Muscle of arm (tissue), 12 donors: Measurements from ENCODE around the gene EREG. TPM values are rescaled to one million over a fixed set of nuclear protein-coding genes. Genes with fewer than 3 reads are reported as not detected.
"Not testable (repeated sequence)": the region's sequence is repeated elsewhere in the genome, so short reads cannot be mapped to it uniquely, and the experiment has no call there.

ENCODE experiments used
- DNase-seq: peaks from one replicate; pipeline ENCODE4 v3.0.0-alpha.2; 2013
- polyA plus RNA-seq, 12 donors: library from polyadenylated mRNA; unstranded; fragments of 120-200 nt; gene quantifications; one replicate each; pipeline ENCODE4 v1.2.1, GENCODE V29; 2013; ENCODE audit not compliant: insufficient read length in 12 of 12

Gene EREG
- polyA plus RNA-seq, 12 donors: 0.04 to 0.49 (median 0.19) TPM; not detected in 3

DNA sequence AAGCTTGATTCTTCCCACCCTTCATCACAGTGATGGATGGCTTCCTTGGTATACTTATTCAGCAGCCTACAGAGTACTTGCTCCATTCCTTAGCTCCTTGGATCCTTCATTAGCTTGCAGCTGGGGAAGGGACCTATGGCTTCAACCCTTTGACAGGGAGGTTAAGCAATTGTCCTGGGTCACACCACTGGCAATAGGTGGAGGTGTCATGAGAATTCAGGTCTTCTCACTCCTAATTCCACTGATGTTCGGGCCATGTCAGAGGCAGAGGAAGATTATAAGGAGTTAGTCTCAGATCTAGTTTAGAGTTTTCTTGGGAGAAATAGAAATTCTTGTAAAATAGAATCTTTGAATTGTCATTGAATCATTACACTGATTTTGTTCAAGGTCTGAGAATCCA, 24.5 kb downstream of the EREG start:
- DNase-seq: no peak

DNA sequence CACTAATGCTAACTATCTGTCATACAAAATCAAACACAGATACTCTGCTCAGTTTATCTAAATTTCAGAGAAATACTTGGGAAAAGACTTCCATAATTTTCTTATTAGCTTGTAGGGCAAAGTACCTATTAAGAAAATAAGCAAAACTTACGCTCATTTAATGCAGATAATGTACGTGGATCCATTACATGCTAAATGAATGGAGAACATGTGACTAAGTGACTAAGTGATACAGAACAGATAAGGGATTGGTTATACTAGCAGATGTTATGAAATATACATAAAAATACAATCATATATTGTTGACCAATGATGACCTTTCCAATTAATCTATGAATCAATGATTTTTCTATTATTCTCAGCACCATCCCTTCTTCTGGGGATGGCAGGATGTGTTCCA, 25.7 kb downstream of the EREG start:
- no peak for DNase-seq

DNA sequence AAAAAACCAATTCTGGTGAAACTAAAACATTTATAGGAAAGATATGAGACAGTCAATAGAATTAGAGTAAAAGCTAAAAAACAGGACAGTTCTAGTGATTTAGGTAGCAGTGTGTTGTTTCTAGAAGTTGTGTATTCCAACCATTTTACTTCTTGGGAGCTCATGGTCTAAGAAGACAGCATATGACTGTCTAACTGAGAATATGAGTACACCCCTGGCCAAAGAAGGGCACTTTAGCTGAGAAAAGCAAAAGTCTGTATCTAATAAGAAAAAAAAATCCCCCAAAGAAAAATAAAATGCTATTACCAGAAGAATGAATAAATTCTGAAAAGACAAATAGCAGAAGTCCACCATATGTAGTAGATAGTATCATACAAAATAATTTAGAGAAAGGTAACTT, 26.4 kb downstream of the EREG start:
- DNase-seq: no peak

DNA sequence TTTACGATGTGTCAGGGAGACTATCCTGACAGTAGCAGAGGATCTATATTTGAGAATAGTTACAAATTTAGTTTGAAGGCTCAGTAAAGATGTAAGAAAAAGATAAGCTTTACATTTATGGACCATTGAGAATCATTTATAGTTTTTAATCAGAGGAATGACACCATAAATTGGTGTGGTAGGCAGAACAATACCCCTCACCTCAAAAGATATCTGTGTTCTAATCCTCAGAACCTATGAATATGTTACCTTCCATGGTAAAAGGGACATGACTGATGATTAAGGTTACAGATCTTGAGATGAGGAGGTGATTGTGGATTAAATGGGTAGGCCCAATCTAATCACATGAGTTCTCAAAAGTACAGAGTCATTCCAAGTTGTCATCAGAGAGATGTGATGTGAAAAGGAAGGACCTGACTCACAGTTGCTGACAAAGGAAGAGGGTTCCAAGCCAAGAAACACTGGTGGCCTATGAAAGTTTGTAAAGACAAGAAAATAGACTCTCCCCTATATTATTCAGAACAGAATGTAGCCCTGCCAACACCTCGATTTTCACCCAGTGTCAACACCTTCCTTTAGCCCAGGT, 27.0 kb downstream of the EREG start:
- no peak for DNase-seq

DNA sequence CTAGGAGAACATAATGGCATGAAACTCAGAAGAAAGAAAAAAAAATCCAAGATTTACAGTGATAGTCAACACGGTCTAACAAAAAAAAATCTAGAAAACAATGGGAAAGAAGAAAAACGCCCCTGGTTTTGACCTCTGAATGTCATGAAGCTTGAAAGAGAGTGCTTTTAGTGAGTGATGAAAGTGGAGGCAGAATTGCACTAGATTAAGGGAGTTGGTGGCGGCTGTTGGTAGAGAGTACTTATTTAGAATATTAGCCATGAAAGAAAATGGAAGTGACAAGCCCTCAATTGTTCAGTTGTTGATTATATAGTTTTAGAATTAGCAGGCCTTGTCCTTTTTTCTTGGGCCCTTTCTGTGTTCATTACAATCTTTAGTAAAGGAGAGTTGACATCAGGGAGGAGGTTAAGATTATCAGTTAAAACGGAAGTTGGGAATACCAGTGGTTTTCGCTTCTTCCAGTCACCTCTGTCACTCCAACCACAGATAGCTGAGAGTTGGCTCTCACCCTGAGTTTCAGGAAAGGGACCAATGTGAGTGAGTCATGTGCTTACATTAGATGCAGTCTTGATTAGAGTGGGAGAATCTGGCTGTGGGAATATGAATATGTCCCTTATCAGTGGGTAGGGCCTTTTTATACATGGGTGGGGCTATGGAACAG, 29.7 kb downstream of the EREG start:
- DNase-seq: no peak

DNA sequence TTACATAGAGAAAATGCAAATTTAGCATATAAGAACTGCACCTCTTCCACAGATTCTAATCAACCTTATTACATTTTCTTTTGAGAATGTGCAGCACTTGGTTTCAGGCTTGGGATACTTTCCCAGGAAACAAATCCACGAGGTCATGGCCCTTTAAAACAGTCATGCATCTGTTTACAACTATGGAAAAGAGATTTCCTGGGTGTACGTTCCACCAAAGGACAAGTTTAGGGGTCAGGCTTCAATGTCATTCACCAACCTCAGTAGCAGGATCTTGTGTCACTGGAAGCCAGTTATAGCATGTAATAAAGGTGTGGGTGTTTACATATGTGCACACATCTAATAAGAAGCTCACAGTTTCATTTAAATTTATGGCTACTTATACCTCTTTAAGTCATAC, 30.7 kb downstream of the EREG start:
- DNase-seq: no peak

DNA sequence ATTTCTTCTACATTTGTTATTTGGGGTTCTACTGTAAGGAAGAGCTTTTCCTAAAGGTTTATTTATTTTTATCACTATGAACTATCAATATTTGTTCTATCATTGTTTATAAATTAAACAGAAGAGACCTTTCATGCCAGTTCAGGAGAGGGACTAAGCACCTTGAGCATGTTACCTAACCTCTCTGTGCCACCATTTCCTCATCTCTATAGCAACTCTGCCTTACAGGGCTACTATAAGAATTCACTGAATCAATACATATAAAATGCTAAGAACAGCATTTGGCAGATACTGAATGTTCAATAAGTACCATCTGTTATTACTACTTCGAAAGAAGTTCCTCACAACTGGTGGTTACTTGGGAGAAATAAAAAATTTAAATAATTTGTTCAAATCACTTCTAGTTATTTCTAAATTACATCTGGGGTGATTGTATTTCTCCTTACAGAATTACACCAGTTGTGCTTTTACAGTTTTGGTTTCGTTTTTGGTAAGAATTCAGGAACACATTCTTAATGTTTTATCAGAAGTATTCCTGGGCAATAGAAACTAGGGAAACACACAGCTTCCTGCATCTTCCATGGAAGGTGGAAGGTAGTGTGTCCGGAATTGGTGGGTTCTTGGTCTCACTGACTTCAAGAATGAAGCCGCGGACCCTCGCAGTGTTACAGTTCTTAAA, 32.9 kb downstream of the EREG start:
- DNase-seq: no peak

DNA sequence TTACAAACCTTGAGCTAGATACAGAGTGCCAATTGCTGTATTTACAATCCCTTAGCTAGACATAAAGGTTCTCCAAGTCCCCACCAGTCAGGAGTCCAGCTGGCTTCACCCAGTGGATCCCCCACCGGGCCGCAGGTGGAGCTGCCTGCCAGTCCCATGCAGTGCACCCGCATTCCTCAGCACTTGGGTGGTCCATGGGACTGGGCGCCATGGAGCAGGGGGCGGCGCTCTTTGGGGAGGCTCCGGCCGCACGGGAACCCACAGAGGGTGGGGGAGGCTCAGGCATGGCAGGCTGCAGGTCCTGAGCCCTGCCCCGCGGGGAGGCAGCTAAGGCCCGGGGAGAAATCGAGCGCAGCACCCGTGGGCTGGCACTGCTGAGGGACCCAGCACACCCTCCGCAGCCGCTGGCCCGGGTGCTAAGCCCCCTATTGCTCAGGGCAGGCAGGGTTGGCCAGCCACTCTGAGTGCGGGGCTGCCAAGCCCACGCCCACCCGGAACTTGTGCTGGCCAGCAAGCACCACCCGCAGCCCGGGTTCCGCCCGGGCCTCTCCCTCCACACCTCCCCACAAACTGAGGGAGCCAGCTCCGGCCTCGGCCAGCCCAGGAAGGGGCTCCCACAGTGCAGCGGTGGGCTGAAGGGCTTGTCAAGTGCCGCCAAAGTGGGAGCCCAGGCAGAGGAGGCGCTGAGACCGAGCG, 34.1 kb downstream of the EREG start:
- DNase-seq: not testable (repeated sequence)

DNA sequence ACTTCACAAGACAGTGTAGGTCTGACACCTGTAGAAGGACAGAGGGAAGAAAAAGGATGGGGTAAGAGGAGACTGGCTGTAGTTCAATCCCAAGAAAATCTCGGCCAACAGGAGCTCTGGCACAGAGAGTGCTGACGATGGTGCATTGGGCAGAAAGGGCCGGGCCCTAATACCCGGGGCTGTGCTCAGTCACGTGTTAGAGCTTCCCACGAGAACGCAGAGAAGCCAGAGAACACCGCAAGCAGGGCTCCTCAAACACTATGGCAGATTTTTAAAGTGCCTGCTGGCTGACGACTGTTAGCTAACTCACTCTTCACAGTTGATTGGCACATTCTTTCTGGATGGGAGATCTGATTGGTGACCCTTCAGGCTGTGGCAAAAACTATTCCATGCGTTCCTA, 35.5 kb downstream of the EREG start:
- no peak for DNase-seq

DNA sequence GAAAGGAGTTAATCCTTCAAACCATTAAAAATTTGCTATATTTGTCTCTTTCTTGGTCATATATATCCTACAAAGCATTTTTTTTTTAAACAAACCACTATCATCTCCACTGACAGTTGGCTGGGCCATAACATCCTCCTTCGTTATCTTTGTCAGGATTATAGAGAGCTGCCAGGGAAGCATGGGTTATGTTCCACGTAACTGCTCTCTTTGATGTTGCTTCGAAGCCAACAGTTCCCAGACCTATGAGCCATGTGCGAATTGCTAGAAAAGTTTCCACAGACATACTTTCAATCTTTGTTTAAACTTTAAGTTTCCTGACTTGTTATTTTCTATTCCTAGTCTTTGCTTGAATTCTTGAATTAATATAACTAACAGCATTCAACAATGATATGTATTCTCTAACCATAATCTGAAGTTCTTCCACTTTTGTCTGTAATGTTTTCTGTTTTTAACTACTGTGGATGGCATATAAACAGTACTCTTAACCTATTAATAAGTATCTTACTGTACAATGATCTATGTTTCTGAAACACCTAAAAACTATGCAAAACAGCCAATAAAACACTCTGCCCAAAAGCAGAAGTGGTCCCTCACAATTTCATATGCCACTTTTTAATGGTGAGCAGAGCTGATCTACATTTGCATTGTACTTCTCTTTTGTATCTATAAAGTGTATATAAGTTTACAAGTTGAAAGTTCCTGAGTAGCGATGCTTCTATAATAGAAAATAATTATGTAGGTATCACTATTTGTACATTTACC, 37.9 kb downstream of the EREG start:
- no peak for DNase-seq

DNA sequence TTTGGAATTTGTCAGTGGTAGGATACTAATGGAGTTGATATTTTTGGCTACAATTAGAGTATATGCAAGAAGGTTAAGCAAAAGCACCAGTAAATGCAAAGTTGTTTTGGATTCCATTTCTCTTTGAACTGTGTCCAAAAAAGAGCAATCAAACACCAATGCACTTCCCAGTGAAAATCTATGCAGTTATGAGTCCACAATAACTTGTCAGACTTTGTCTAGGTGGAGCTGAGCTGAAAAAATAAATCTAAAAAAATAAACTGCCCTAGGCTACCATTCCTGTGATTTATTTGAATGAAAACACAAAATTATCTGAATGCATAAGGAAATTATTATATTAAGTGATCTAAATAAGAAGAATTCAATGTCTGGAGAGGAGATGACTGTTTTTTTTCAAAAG, 42.9 kb downstream of the EREG start:
- no peak for DNase-seq

DNA sequence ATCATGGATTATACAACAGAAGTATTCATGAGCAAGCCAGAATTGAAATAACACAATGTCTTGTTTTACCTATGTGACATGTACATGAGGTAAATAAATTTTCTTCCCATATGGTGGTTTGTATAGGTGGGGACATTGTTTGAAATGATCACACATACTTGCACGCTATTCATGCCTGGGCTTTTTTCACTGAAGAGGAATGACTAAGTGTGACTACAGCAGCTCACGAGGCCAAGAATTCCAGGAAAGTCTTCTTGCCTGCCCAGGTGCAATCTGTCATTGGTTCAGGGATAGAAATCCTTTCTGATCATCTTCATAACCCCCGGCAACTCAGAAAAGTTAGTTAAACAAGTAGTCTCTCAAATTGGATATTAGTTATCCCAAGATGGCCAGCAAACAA, 43.7 kb downstream of the EREG start:
- no peak for DNase-seq

DNA sequence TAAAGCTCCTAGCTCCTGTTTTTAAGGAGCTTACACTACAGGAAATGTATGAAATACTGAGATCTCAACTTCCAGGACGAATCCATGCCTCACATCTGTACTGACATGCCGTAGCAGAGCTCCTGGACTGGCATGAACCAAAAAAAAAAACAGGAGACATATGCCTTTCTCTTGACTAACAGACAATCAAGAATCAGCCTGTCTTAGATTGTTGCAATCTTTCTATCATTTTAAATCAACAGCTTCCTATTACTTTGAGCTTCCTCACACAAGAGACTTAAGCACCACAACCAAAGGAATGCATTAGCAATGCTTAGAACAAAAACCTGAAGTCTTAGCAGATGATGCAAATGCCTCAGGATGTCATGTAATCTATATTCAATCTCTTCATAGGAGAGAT, 45.3 kb downstream of the EREG start:
- DNase-seq: no peak

DNA sequence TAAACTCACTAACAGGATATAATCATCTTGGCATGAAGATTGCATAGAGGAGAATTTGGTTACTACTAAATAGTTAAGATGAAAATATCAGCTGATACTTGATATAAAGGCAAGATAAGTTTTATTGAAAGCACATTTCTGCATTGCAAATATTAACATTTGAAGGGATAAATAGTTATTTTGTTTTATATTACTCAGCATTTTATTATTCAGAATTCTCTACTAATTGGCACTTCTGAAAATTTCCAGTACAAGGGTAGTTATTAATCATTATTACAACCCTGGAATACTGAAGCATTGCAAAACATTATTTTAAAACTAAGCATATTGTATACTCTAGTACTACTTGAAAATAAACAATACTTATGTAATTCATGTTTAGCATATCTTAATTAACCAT, 47.3 kb downstream of the EREG start:
- DNase-seq: no peak

DNA sequence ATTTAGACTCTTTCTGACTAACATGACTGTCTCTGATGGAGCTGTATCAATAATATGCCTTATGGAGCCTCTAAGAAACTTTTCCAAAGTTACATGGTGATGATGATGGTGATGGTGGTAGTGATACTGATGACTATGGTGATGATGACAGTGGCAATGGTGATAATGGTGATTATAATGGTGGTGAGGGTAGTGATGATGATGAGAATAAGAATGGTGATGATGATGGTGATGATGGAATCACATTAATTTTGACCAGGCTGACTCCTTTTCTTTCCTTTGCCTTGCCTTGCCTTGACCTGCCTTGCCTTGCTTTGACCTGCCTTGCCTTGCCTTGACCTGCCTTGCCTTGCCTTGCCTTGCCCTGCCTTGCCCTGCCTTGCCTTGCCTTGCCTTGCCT, 48.3 kb downstream of the EREG start:
- DNase-seq: no peak

DNA sequence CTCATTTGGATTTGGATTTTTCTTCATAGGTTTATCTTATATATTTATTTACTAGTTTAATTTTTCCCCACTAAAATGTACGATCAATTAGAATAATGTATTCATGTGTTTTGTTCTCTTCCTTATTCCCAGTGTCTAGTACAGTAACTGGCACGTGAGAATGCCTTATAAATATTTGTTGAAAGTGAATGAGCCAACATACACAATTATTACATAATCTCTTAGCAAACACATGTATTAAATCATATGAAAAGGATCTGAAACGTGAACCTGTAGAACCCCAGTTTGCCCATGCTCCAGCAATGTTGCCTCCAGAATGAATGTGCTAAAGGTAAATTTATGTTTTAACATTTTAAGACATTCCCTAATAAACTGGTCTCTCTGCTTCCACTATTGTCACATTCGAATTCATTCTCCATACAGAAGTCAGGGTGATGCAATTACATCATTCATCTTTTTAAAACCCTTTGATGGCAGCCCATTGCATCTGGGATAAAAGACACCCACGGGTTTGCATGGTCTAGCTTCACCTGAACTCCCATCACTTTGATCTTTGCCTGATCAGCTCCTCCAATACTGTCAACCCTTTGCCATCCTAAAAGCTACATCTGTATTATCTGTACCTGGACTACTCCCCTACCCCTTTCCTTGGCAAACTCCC, 49.3 kb downstream of the EREG start:
- no peak for DNase-seq

DNA sequence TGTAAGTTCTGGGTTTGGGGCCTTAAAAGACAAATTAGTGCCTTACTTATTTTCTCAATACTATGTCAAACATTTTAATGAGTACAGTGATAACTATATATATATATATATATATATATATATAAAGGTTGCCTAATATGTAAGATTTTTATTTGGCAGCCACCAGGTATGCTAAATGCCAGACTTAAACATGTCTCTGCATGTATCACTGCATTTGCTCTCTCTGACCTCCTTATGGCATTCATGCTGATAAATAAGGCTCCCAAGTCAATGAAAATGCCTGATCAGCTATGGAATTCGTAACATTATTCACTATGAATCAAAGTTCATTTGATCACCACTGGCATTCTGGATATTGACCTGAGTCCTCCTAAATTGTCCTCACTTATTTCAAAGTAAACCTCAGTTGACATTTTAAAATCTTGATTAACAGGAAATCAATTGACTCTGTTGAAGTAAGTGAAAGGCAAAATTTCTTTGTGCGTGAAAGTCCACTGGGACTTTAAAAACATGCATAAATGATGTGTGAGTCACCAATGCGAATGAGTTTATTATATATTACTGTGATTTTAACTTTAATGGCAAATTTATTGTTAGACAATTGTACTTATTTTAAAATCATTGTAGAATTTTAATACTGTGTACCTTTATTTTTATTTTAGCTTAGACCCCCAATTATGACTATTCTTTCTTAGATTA, 50.8 kb downstream of the EREG start:
- no peak for DNase-seq

DNA sequence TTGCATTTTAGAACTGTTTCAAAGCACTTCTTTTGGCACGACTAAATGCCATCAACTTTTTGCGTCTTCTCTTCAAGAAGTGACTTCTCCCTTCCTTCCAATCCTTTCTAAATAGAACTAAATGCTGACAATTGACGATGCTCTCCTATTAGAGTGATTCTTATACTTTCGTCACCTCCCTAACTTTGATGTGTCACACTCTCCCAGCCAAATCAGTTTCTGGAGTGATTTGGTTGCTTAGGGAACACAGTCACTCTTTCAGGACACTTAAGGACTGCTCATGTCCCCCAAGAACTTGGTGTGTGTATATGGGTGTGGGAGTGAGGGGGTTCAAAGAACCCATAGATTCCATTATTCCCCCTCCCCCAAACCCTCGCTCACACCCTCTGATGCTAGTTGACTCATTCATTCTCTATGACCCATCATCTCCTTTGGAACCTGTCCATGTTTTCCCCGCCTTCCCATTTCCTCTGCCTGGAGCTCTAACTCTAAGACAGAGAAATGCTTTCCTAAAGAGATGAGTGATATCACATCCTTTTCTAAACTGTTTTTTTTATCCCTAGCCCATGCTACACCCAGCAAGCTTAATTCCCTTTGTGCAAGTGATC, 53.2 kb downstream of the EREG start:
- no peak for DNase-seq

DNA sequence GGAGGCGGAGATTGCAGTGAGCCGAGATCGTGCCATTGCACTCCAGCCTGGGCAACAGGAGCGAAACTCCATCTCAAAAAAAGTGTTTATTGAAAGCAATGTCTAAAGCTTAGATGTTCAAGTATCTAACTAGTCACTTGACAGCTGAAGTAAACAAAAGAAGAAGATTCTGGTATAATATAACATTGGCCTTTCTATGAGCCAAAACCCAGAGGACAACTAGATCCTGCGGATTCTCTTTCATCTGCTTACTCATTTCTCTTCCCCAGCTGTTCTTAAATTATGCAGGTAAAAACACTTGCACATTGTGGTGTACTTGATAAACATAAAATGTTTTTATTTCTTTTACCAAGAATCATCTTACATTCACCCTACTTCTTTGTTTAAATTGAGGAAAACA, 55.9 kb downstream of the EREG start:
- no peak for DNase-seq

DNA sequence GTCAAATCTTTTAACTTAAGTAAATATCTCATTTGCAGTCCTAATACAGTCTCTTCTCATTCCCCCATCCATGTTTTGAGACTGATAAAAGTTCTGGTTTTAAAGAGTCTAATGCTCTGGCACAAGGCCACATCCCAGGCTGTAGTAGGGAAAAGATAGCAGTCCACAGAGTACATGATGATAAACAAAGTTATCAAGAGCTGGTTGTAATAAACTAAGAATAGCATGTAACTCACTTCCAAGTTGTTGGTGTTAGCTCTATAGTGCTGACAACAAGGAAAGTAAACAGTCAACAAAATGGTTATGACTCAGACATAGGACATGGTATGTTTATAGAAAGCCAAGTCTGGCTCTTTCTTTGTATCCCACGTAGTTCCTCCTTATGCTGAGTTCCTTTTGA, 58.2 kb downstream of the EREG start:
- DNase-seq: no peak

DNA sequence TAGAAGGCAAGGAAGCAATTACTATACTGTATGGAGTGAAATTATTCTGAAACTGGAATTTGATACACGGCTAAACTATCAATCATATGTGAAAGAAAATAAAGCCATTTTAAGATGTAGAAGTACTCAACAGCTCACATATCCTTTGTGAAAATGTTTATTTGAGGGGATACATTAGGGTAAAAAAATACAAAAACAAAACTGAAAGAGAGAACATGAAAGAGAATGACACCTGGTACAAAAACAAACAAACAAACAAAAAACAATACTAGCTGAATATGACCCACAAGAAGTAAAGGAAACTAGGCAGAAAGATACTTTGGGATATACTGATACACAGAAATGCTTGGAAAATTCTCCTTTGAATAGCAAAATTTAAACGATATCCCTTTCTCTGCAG, 59.2 kb downstream of the EREG start:
- no peak for DNase-seq
